Measurements from ENCODE around the gene NAA25. TPM values are rescaled to one million over a fixed set of nuclear protein-coding genes. Genes with fewer than 3 reads are reported as not detected.

The NAA25 gene
- total RNA-seq = 25.5 and 26.6 TPM in 2 replicates
- 3.9 and 5.3 TPM in 2 replicates for polyA plus RNA-seq
- polyA plus RNA-seq (2011; cell fraction: cytosol; rRNA removed) = 4.8 and 5.3 TPM in 2 replicates
- 17.7 and 24.9 TPM in 2 replicates for polyA plus RNA-seq (2011; cell fraction: nucleus; rRNA removed)
- polyA plus RNA-seq (2012) = 12.7 and 21.1 TPM in 2 replicates
- 19.6 and 22.2 TPM in 2 replicates for polyA minus RNA-seq
- 18.5 TPM for polyA minus RNA-seq (2011; cell fraction: cytosol; rRNA and poly(A)+ RNA removed)
- 29.1 and 46.5 TPM in 2 replicates for polyA minus RNA-seq (2011; cell fraction: nucleus; rRNA and poly(A)+ RNA removed)
- percentile 91 among the genes with signal in this experiment for Bru-seq, nascent RNA
- percentile 86 among the genes with signal in this experiment for BruChase-seq, experiment 1, labeled RNA remaining after a 6-hour chase
- percentile 91 among the genes with signal in this experiment for BruChase-seq, experiment 2, labeled RNA remaining after a 2-hour chase
- long read RNA-seq, full-length matches to known transcripts = 10 of 32 reads
- long read RNA-seq, partial matches to known transcripts = 13 of 32 reads
- long read RNA-seq, other reads (novel, unspliced or antisense) = 9 of 32 reads

GRCh38 chr12:112108202-112109079 lies at the start of gene NAA25:
Gene NAA25, minus strand, starts transcription at chr12:112108783. Its CDS starts 10 bp downstream, at chr12:112108773.
- no TSS peak for BruUV-seq (replicated peaks)
- H3K27me3 ChIP-seq (ENCODE audit: control insufficient read depth in 2 of 2, insufficient read depth in 2 of 2, low read length in 2 of 2) = no peaks in the 10 kb centered on the region
- no peaks in the 10 kb centered on the region for H3K9me3 ChIP-seq (replicated peaks; ENCODE audit: control insufficient read depth, insufficient read depth, low read length)
- CTCF ChIA-PET = interaction anchor here (0.8 to 1.9 kb wide), 7 partner anchors 10 to 95 kb away, joined by 3 to 12 read pairs (median 4); partner anchors contain the start of genes ERP29 and TMEM116
- peaks cover 10% of the 10 kb centered on the region for H3K4me1 ChIP-seq (ENCODE audit: control insufficient read depth, extremely low read depth, insufficient read depth, low read length)
- peak; percentile 89 for DNase-seq (ENCODE audit: low read depth, low spot score)
- TF ChIP-seq POLR2A (IDR thresholded peaks at IDR 0.05; ENCODE audit: low read depth, low read length) (peak; percentile 36), MAX (IDR thresholded peaks at IDR 0.05; ENCODE audit: insufficient read depth, insufficient read length) (peak; percentile 78), EZH2 (IDR thresholded peaks at IDR 0.05; ENCODE audit: borderline replicate concordance, low read depth, low read length, severe bottlenecking) (no peak), MYC (IDR thresholded peaks at IDR 0.05; ENCODE audit: low read depth, low read length) (peak; percentile 21), POLR2AphosphoS5 (IDR thresholded peaks at IDR 0.05; ENCODE audit: insufficient read depth, low read depth, low read length) (peak; percentile 76)
- peak within 1 kb of the TSS; percentile 81 to 96 (median 95) for H3K4me3 ChIP-seq (replicated peaks in 1 of 3; ENCODE audit: insufficient read depth in 1 of 3, low read depth in 1 of 3, low read length in 3 of 3)
- H3K79me2 ChIP-seq (ENCODE audit: control insufficient read depth, insufficient read depth, low read length) = peaks cover 54% of the 10 kb centered on the region
- no peaks in the 10 kb centered on the region for H3K36me3 ChIP-seq (ENCODE audit: control insufficient read depth in 2 of 2, extremely low read depth in 1 of 2, insufficient read depth in 2 of 2, low read length in 2 of 2)
- peak within 1 kb of the TSS; percentile 90 for H3K9ac ChIP-seq (replicated peaks; ENCODE audit: extremely low read depth, insufficient read depth, low read length)
- peak within 1 kb of the TSS; percentile 74 for H3K27ac ChIP-seq (ENCODE audit: insufficient read depth, low read depth, low read length)
- peaks cover 5% of the 10 kb centered on the region for H4K20me1 ChIP-seq (replicated peaks; ENCODE audit: control insufficient read depth, extremely low read depth, insufficient read depth, low read length)
- dilution Hi-C loops (cut with MboI; ENCODE audit: extremely low pct_ligation_motif_present, low sequenced_read_pairs) = no loop called here
- H3K4me2 ChIP-seq (ENCODE audit: insufficient read depth, low read length) = peak within 1 kb of the TSS; percentile 98
- FAIRE-seq = peak; percentile 83
- intact Hi-C loops (cut with micrococcal nuclease) = loop anchor here (2.0 to 5.0 kb wide), 3 partner anchors 16 to 279 kb away; partner anchors contain the start of genes ERP29, TMEM116 and TRAFD1
- H3K9me1 ChIP-seq (replicated peaks; ENCODE audit: control insufficient read depth, extremely low read depth, insufficient read depth, low read length) = no peaks in the 10 kb centered on the region
- POLR2A ChIA-PET = interaction anchor here (0.6 to 1.5 kb wide), 5 partner anchors 17 to 314 kb away, joined by 3 to 7 read pairs (median 4); partner anchors contain the start of gene TRAFD1
- H2AFZ ChIP-seq (ENCODE audit: low read depth, low read length) = peak within 1 kb of the TSS; percentile 69

Data from endothelial cell of umbilical vein (primary cell).